Measurements from ENCODE around the gene SAGE1. TPM values are rescaled to one million over a fixed set of nuclear protein-coding genes. Genes with fewer than 3 reads are reported as not detected.
A peak's percentile ranks its signal among the peaks of the same experiment; 100 is the strongest.

Gene SAGE1
- total RNA-seq, 4 donors from 2014 or later, result not detected

- Histone ChIP-seq H3K9me3 (no peaks in the 10 kb centered on the region), H3K27ac (replicated peaks in 1 of 4) (no peak overlapping the region), H3K4me3 (no peak overlapping the region), H3K4me1 (no peaks in the 10 kb centered on the region), H3K36me3 (no peaks in the 10 kb centered on the region), H3K27me3 (no peaks in the 10 kb centered on the region)
- no peak for TF ChIP-seq POLR2AphosphoS5 (IDR thresholded peaks at IDR 0.05)
- TF ChIP-seq POLR2A (IDR thresholded peaks at IDR 0.05; ENCODE audit: low read depth), result no peak
- TF ChIP-seq CTCF (IDR thresholded peaks at IDR 0.05), result no peak
- no peak for TF ChIP-seq EP300 (IDR thresholded peaks at IDR 0.05)
- WGBS, result 36% methylated on average over 2 of the region's 2 CpGs
- DNase-seq (ENCODE audit: extremely low spot score), result no peak
- intact Hi-C loops (cut with DNase I), result no loop called here
Measured at GRCh38 chrX:135927897-135928296, 34.4 kb downstream of the SAGE1 start.

- H3K36me3 ChIP-seq, result no peaks in the 10 kb centered on the region
- H3K4me3 ChIP-seq, result no peak overlapping the region
- peak; percentile 42 to 60 (median 48) for TF ChIP-seq CTCF (IDR thresholded peaks at IDR 0.05)
- no peak for TF ChIP-seq POLR2AphosphoS5 (IDR thresholded peaks at IDR 0.05)
- no peaks in the 10 kb centered on the region for H3K27me3 ChIP-seq
- intact Hi-C loops (cut with DNase I), result no loop called here
- DNase-seq (ENCODE audit: extremely low spot score), result no peak
- H3K4me1 ChIP-seq, result no peaks in the 10 kb centered on the region
- 41% methylated on average over 19 of the region's 19 CpGs for WGBS
- H3K9me3 ChIP-seq, result no peaks in the 10 kb centered on the region
- H3K27ac ChIP-seq (replicated peaks in 1 of 4), result no peak overlapping the region
Measured at GRCh38 chrX:135931644-135932487, 38.4 kb downstream of the SAGE1 start.

- Histone ChIP-seq H3K27ac (replicated peaks in 1 of 4) (no peak overlapping the region), H3K4me3 (no peak overlapping the region), H3K4me1 (no peaks in the 10 kb centered on the region), H3K36me3 (peaks cover 0 to 3% (median 1%) of the 10 kb centered on the region in 4 donors), H3K27me3 (no peaks in the 10 kb centered on the region), H3K9me3 (peaks cover 0 to 5% (median 0%) of the 10 kb centered on the region in 4 donors)
- intact Hi-C loops (cut with DNase I), result no loop called here
- TF ChIP-seq POLR2A (IDR thresholded peaks at IDR 0.05; ENCODE audit: low read depth) (no peak), CTCF (IDR thresholded peaks at IDR 0.05) (no peak), POLR2AphosphoS5 (IDR thresholded peaks at IDR 0.05) (no peak), EP300 (IDR thresholded peaks at IDR 0.05) (no peak)
- 66% methylated on average over 2 of the region's 2 CpGs for WGBS
- DNase-seq (ENCODE audit: extremely low spot score), result no peak
Measured at GRCh38 chrX:135944486-135944885, 51.0 kb downstream of the SAGE1 start.

GRCh38 chrX:135951291-135951690, 57.8 kb downstream of the SAGE1 start:
- WGBS, result 64% methylated on average over 4 of the region's 4 CpGs
- Histone ChIP-seq H3K4me3 (no peak overlapping the region), H3K9me3 (no peaks in the 10 kb centered on the region), H3K27me3 (no peaks in the 10 kb centered on the region), H3K36me3 (no peaks in the 10 kb centered on the region), H3K27ac (replicated peaks in 1 of 4) (no peak overlapping the region), H3K4me1 (no peaks in the 10 kb centered on the region)
- no peak for DNase-seq (ENCODE audit: extremely low spot score)
- intact Hi-C loops (cut with DNase I), result no loop called here
- no peak for TF ChIP-seq CTCF (IDR thresholded peaks at IDR 0.05)
- TF ChIP-seq POLR2AphosphoS5 (IDR thresholded peaks at IDR 0.05), result no peak
- no peak for TF ChIP-seq EP300 (IDR thresholded peaks at IDR 0.05)
- TF ChIP-seq POLR2A (IDR thresholded peaks at IDR 0.05; ENCODE audit: low read depth), result no peak

Other genes with a start within 250 kb of the SAGE1 start
- gene CT45A1, start 180.1 kb upstream of the SAGE1 start, total RNA-seq, result not detected
- not detected for gene CT45A3, start 125.5 kb upstream of the SAGE1 start, total RNA-seq
- not detected for gene CT45A5, start 108.2 kb upstream of the SAGE1 start, total RNA-seq
- gene CT45A6, start 90.9 kb upstream of the SAGE1 start, total RNA-seq, result not detected
- not detected for gene CT45A2, start 73.7 kb upstream of the SAGE1 start, total RNA-seq
- not detected for gene CT45A7, start 56.4 kb upstream of the SAGE1 start, total RNA-seq
- gene CT45A8, start 39.2 kb upstream of the SAGE1 start, total RNA-seq, result not detected
- gene CT45A9, start 21.9 kb upstream of the SAGE1 start, total RNA-seq, result not detected
- gene CT45A10, start 272 bp upstream of the SAGE1 start, total RNA-seq, result not detected
- 10 to 100 TPM; 29.0 to 37.8 (median 35.3) TPM for gene MMGT1, start 80.3 kb downstream of the SAGE1 start, total RNA-seq
- gene SLC9A6, start 91.7 kb downstream of the SAGE1 start, total RNA-seq, result 10 to 100 TPM; 12.9 to 17.4 (median 13.7) TPM

Measured in esophagus muscularis mucosa (tissue), 4 donors.